HepG2 (cell line): ENCODE results near the gene LHPP. TPM values are rescaled to one million over a fixed set of nuclear protein-coding genes. Genes with fewer than 3 reads are reported as not detected.

Source experiments
- ATAC-seq: fragments of 200-7000 bp; cut with Tn5 transposase; 3 replicates; pipeline ENCODE4 v1.9.1; 2020; ENCODE audit warnings: mild to moderate bottlenecking, moderate library complexity
- BruUV-seq: library from RNA; stranded (reverse); fragments of 400-500 nt; replicated peaks from 2 replicates; lab custom pipeline; 2021; lab: Mats Ljungman, UMichigan
- CTCF ChIA-PET: fragments of 300-600 bp; formaldehyde crosslinking; extraction: SDS; loops from one replicate; lab custom pipeline; 2021; ENCODE audit warnings: low total read pairs, inconsistent platforms, low intra/inter-chr PET ratio; lab: Yijun Ruan, JAX
- POLR2A ChIA-PET: fragments of 350-600 bp; sonication (Branson Sonifier 250); formaldehyde crosslinking; loops from one replicate; lab custom pipeline; 2020; ENCODE audit warnings: antibody characterized with exemption, inconsistent platforms; lab: Yijun Ruan, JAX
- DNase-seq: peaks from one replicate; pipeline ENCODE4 v3.0.0-alpha.2; 2015; ENCODE audit warnings: low spot score
- FAIRE-seq: peaks from 3 replicates; lab custom pipeline; 2011; peaks lifted over from hg19 to GRCh38; lab: Jason Lieb, UNC
- H2AFZ ChIP-seq: one replicate; pipeline ENCODE4 v1.6.1; 2011; ENCODE audit warnings: low read length, inconsistent platforms
- H3K27ac ChIP-seq: fragments of 300-600 bp; 3 replicates; pipeline ENCODE4 v1.8.0; 2011; ENCODE audit warnings: mixed run types, mild to moderate bottlenecking, mixed read lengths, low read length, inconsistent platforms; ENCODE audit not compliant: insufficient read depth; ENCODE audit errors: extremely low read length
- H3K27me3 ChIP-seq, 2 experiments: fragments of 200-600 bp in 1 of 2; 2 replicates in 1 of 2; 3 replicates in 1 of 2; pipeline versions ENCODE4 v1.6.0 to v1.8.0; 2011; ENCODE audit warnings: low read length in 2 of 2, mild to moderate bottlenecking in 2 of 2, moderate library complexity in 2 of 2, inconsistent platforms in 1 of 2; ENCODE audit not compliant: insufficient read depth in 2 of 2, control insufficient read depth in 1 of 2
- H3K36me3 ChIP-seq, 2 experiments: fragments of 200-600 bp in 1 of 2; replicated peaks in 1 of 2; 2 replicates in 1 of 2; 3 replicates in 1 of 2; pipeline versions ENCODE4 v1.5.1 to v1.8.0; 2011; ENCODE audit warnings: low read length in 2 of 2, inconsistent platforms in 1 of 2; ENCODE audit not compliant: insufficient read depth in 2 of 2, control insufficient read depth in 1 of 2
- H3K4me1 ChIP-seq: 2 replicates; pipeline ENCODE4 v1.5.1; 2012; ENCODE audit warnings: low read length, inconsistent platforms; ENCODE audit not compliant: insufficient read depth
- H3K4me2 ChIP-seq: 2 replicates; pipeline ENCODE4 v1.6.0; 2011; ENCODE audit warnings: low read depth, low read length, inconsistent platforms
- H3K4me3 ChIP-seq, 3 experiments: fragments of 200-600 bp in 1 of 3; sonication (generic), shearing (Covaris generic) in 1 of 3; replicated peaks in 1 of 3; 2 replicates each; pipeline ENCODE4 v1.5.1; 2011 to 2016; ENCODE audit warnings: low read length in 3 of 3, inconsistent platforms in 2 of 3, low read depth in 2 of 3, mild to moderate bottlenecking in 2 of 3, control low read depth in 1 of 3, mixed read lengths in 1 of 3; ENCODE audit not compliant: insufficient read depth in 1 of 3
- H3K79me2 ChIP-seq: one replicate; pipeline ENCODE4 v1.6.1; 2011; ENCODE audit warnings: low read length, inconsistent platforms; ENCODE audit not compliant: insufficient read depth
- H3K9ac ChIP-seq: 2 replicates; pipeline ENCODE4 v1.6.0; 2011; ENCODE audit warnings: mild to moderate bottlenecking, low read depth, low read length, inconsistent platforms; ENCODE audit not compliant: insufficient read depth
- H3K9me3 ChIP-seq: 2 replicates; pipeline ENCODE4 v1.5.1; 2012; ENCODE audit warnings: mild to moderate bottlenecking, low read length
- H4K20me1 ChIP-seq: 2 replicates; pipeline ENCODE4 v1.6.0; 2011; ENCODE audit warnings: inconsistent platforms, mild to moderate bottlenecking, low read length, moderate library complexity; ENCODE audit not compliant: insufficient read depth
- CREM ChIP-seq, 2 experiments: sonication (generic) in 1 of 2; formaldehyde crosslinking in 1 of 2; IDR thresholded peaks; 2 replicates each; pipeline versions ENCODE4 v1.4.0 to v1.6.1; 2016 to 2020; ENCODE audit warnings: antibody characterized with exemption in 1 of 2, mild to moderate bottlenecking in 1 of 2, missing genetic modification reagents in 1 of 2
- GTF3A ChIP-seq: sonication (generic); formaldehyde crosslinking; conservative IDR thresholded peaks from 2 replicates; pipeline ENCODE4 v1.4.0; 2020; ENCODE audit warnings: mild to moderate bottlenecking, missing genetic modification reagents
- RXRA ChIP-seq: sonication (generic); formaldehyde crosslinking; IDR thresholded peaks from 2 replicates; pipeline ENCODE4 v1.5.1; 2020; ENCODE audit warnings: missing genetic modification reagents
- SP1 ChIP-seq, 2 experiments: fragments of 450-650 bp in 1 of 2; sonication (generic) in 1 of 2; formaldehyde crosslinking in 1 of 2; IDR thresholded peaks; 2 replicates each; pipeline versions ENCODE4 v1.4.0 to v1.6.1; 2016 to 2020; ENCODE audit warnings: missing genetic modification reagents in 1 of 2
- SRSF9 ChIP-seq: fragments of 200-400 bp; formaldehyde crosslinking; IDR thresholded peaks from 2 replicates; pipeline ENCODE4 v1.6.1; 2018; ENCODE audit warnings: borderline replicate concordance, mild to moderate bottlenecking, low read depth, low read length; ENCODE audit not compliant: insufficient read depth, poor library complexity, severe bottlenecking
- TEAD2 ChIP-seq: sonication (generic); formaldehyde crosslinking; IDR thresholded peaks from 2 replicates; pipeline ENCODE4 v1.9.0; 2021; ENCODE audit warnings: missing genetic modification reagents
- ZFYVE20 ChIP-seq: sonication (generic); formaldehyde crosslinking; IDR thresholded peaks from 2 replicates; pipeline ENCODE4 v1.8.0; 2023; ENCODE audit warnings: low read depth, mild to moderate bottlenecking, moderate library complexity, missing genetic modification reagents, borderline replicate concordance
- ZSCAN9 ChIP-seq: IDR thresholded peaks from 2 replicates; pipeline ENCODE4 v1.6.1; 2016; ENCODE audit warnings: borderline replicate concordance
- WGBS: methylation state at CpG from one replicate; pipeline ENCODE4 v1.1.6; 2017; ENCODE audit warnings: low lambda C conversion rate; 5-methylcytosine and 5-hydroxymethylcytosine counted together
- in situ Hi-C: cut with HindIII; loops from 2 replicates; pipeline ENCODE4 v1.10.0; 2017; ENCODE audit warnings: low pct_unique_long_range_greater_than_20kb; ENCODE audit not compliant: extremely low pct_ligation_motif_present
- intact Hi-C: fragments of 100-400 bp; cut with micrococcal nuclease; formaldehyde crosslinking; loops from one replicate; pipeline ENCODE4 v1.10.0; 2022; ENCODE audit not compliant: unreplicated experiment
- polyA plus RNA-seq, 8 experiments: library from polyadenylated mRNA; depleted of rRNA in 3 of 8; stranded (reverse) in 7 of 8; unstranded in 1 of 8; fragments of >200 nt; fragmentation: Illumina TruSeq in 4 of 8; extraction: Trizol in 4 of 8; gene quantifications; 2 replicates each; pipeline versions ENCODE4 v1.2.1 to v1.2.3, GENCODE V29; 2011 to 2016; ENCODE audit warnings: low read depth in 4 of 8, missing spikeins in 1 of 8, mixed read lengths in 1 of 8; ENCODE audit not compliant: insufficient read depth in 1 of 8
- total RNA-seq, 5 experiments: library from RNA; depleted of rRNA; stranded (reverse); fragments of >200 nt; fragmentation: Illumina TruSeq; extraction: Trizol; gene quantifications; 2 replicates each; pipeline ENCODE4 v1.2.3, GENCODE V29; 2016; ENCODE audit warnings: low read depth in 1 of 5

Gene LHPP
- total and polyA plus RNA-seq, 2 of the 13 experiments (the other 11 are each of a cell fraction or from before 2014, with no cell fraction given), result 5.2 to 13.1 TPM

- Histone ChIP-seq H3K36me3 (peaks cover 8 to 9% of the 10 kb centered on the region in 2 experiments; a peak in 4 of 5 replicates), H3K9me3 (no peaks in the 10 kb centered on the region), H3K4me3 (no peak overlapping the region), H3K4me2 (no peak overlapping the region), H4K20me1 (no peaks in the 10 kb centered on the region; the same call in 1 of the 2 replicates), H2AFZ (no peak overlapping the region), H3K27ac (no peak overlapping the region), H3K79me2 (no peaks in the 10 kb centered on the region), H3K27me3 (no peaks in the 10 kb centered on the region), H3K4me1 (no peaks in the 10 kb centered on the region), H3K9ac (no peak overlapping the region)
- no peak for FAIRE-seq
- ATAC-seq, result no peak
- no peak for TF ChIP-seq ZFYVE20 (CRISPR knock-in tag)
- no peak for TF ChIP-seq RXRA (CRISPR knock-in tag)
- no peak for TF ChIP-seq TEAD2 (CRISPR knock-in tag)
- no peak for TF ChIP-seq ZSCAN9 (CRISPR knock-in tag)
- no peak for TF ChIP-seq GTF3A
- TF ChIP-seq CREM (IDR thresholded peaks at IDR 0.05), result no peak
- TF ChIP-seq CREM (CRISPR knock-in tag; IDR thresholded peaks at IDR 0.05), result no peak
- TF ChIP-seq SP1 (IDR thresholded peaks at IDR 0.05), result no peak
- no peak for TF ChIP-seq SP1 (CRISPR knock-in tag; IDR thresholded peaks at IDR 0.05)
- no peak for TF ChIP-seq SRSF9
- CTCF ChIA-PET, result no interaction called here
- in situ Hi-C loops, result no loop called here
- 50% methylated on average over 1 of the region's 2 CpGs for WGBS
- no TSS peak for BruUV-seq
- intact Hi-C loops, result no loop called here
- DNase-seq, result no peak
- POLR2A ChIA-PET, result no interaction called here
These were observed 197.8 kb downstream of the LHPP start for GRCh38 chr10:124659380-124659779.

- BruUV-seq, result no TSS peak
- Histone ChIP-seq H4K20me1 (no peaks in the 10 kb centered on the region; the same call in 1 of the 2 replicates), H3K9me3 (no peaks in the 10 kb centered on the region), H3K79me2 (no peaks in the 10 kb centered on the region), H3K27me3 (no peaks in the 10 kb centered on the region), H3K9ac (no peak overlapping the region), H3K27ac (no peak overlapping the region), H3K4me1 (no peaks in the 10 kb centered on the region), H2AFZ (no peak overlapping the region), H3K4me3 (no peak overlapping the region), H3K36me3 (peaks cover 8 to 14% of the 10 kb centered on the region in 2 experiments; a peak in 4 of 5 replicates), H3K4me2 (no peak overlapping the region)
- DNase-seq (no peak), ATAC-seq (no peak), FAIRE-seq (no peak)
- WGBS, result 91% methylated on average over 12 of the region's 12 CpGs
- ChIA-PET CTCF (no interaction called here), POLR2A (no interaction called here)
- intact Hi-C loops, result no loop called here
- in situ Hi-C loops, result no loop called here
These were observed 198.9 kb downstream of the LHPP start for GRCh38 chr10:124660404-124661125.
